ENCODE measurements around the gene IGFBP3. TPM values are rescaled to one million over a fixed set of nuclear protein-coding genes. Genes with fewer than 3 reads are reported as not detected.
"Not testable (repeated sequence)": the region's sequence is repeated elsewhere in the genome, so short reads cannot be mapped to it uniquely, and the experiment has no call there.

IGFBP3 gene
- total RNA-seq: 10 to 100 TPM; 30.9 to 38.0 TPM
- long read RNA-seq, transcript IGFBP3-201 (5 exons, 2,262 nt): major isoform, 11 of 18 reads
- long read RNA-seq, partial matches to known transcripts: 1 of 18 reads
- long read RNA-seq, other reads (novel, unspliced or antisense): 6 of 18 reads

GRCh38 chr7:45920502-45921380, at the start of gene IGFBP3:
TSS of gene IGFBP3 (minus strand) at chr7:45921272. CDS start at chr7:45921140, 132 bp downstream.
- intact Hi-C loops (cut with DNase I, micrococcal nuclease): loop anchor here (5.0 to 10.0 kb wide), 4 partner anchors 424 to 1262 kb away; no protein-coding TSS in a partner anchor
- ATAC-seq (peak; percentile 83), DNase-seq (peak in 1 of 2 donors; percentile 35)

GRCh38 chr7:45970454-45970853, 49.4 kb upstream of the IGFBP3 start:
- no peak for DNase-seq
- ATAC-seq: no peak
- intact Hi-C loops (cut with DNase I, micrococcal nuclease): no loop called here

DNA sequence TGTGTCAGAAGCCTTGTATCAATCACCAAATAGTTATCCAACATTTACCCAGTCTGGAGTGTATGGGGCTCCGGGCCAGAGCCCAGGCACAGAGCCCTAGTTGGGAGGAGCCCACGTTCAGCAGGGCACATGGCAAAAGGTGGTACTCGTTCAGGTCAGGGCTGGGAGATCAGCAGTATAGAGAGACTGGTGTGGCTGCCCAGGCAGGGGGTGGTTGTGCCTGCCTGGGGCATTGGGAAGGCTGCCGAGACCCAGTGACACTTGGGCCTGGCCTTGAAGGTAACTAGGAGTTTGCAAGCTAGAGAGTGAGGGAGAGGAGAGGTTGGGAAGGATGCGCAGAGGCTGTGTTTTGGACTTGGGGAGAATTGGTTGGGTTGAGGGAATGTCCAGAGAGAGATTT, 48.9 kb upstream of the IGFBP3 start:
- DNase-seq: no peak
- no peak for ATAC-seq
- intact Hi-C loops (cut with DNase I, micrococcal nuclease): no loop called here

DNA sequence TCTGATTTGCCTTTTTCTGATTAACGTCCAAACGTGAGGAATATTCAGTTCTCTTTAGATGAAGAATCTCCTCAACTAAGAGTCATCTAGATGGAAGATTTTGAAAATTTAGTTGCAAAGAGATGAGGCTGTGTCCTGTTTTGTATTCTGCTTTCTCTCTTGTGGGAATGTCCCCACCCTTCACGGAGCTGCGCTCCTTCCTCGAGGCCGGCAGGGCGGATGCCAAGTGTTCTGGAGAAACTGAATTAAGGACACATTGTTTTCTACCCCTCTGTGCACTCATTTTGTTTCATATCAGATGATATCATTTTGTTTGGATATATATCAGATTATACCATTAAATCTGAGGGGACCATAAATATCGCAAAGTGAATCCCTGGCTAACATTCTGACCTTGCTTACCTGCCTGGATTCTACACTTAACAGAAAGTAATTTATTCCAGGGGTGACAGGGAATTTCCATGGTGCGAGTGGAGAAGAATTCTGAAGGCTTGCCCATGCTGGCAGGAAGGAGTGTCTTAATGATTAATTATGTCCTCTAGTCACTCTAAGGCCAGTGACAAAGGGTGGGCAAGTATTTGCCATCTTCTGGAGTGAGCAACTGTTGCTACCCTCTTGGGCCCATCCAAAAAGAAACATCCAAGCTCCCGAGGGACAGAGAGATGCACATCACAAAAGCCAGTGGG, 47.9 kb upstream of the IGFBP3 start:
- ATAC-seq (no peak), DNase-seq (no peak)
- intact Hi-C loops (cut with DNase I, micrococcal nuclease): no loop called here

GRCh38 chr7:45968312-45968711, 47.2 kb upstream of the IGFBP3 start:
- DNase-seq (no peak), ATAC-seq (no peak)
- intact Hi-C loops (cut with DNase I, micrococcal nuclease): no loop called here

DNA sequence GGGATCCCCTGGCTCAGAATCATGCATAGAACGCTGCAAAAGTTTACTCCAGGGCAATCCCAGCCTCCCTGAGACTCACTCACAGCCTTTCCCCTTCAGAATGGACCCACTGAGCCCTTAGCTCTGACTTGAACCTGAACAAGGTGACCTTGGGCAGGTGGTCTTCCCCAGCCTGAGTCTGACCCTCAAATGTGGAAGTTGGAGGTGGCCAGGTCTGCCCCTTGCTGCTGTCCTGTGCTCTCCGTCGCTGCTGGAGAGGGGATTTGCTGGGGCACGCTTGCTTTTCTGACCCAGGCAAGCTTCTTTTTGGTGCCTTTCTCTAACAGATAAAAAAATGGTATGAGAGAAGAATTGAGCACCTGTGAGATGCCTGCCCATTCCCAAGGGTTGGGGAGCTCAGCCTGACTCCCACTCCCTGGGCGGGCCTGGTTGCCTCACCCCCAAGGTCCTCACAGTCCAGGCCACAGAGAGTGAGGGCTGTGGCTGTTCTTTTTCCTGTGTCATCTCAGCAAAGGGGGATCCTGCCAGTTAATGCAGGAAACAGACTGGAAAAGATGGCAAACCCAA, 46.6 kb upstream of the IGFBP3 start:
- DNase-seq: no peak
- no peak for ATAC-seq
- intact Hi-C loops (cut with DNase I, micrococcal nuclease): no loop called here

DNA sequence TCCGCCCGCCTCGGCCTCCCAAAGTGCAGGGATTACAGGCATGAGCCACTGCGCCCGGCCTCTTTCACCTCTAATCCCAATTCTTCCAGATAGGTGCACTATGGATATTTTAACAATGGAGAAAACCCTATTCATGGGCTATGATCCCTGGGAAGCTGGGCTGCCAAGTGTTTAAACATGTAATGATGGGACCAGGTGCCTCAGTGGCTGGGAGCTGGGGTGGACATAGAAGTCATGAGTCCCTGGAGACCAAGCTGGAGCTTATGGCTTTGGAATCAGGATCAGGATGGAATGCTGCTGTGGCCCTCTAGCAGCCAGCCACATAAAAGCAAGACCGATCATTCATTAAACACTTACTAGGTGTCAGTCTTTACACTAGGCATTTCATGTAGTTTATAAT, 41.8 kb upstream of the IGFBP3 start:
- ATAC-seq: no peak
- intact Hi-C loops (cut with DNase I, micrococcal nuclease): no loop called here
- DNase-seq: no peak

GRCh38 chr7:45957721-45958120, 36.6 kb upstream of the IGFBP3 start:
- ATAC-seq (no peak), DNase-seq (no peak)
- intact Hi-C loops (cut with DNase I, micrococcal nuclease): no loop called here

DNA sequence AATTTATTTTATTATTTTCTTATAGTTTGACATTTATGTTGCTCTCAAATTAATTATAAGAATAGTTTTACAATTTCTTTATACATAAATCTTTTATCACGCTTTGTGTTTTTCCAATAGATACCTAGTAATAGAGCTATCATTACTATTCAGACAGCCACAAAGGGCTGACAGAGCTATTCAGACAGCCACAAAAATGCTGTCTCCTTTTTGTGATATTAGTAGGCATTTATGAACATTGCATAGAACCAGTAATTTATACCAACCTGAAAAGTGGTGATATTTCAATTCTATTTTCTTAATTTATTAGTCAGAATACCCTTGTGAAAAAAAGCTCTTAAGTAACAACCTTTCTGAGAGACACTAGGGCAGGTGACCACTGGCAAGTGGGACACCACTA, 34.2 kb upstream of the IGFBP3 start:
- ATAC-seq: no peak
- intact Hi-C loops (cut with DNase I, micrococcal nuclease): no loop called here
- DNase-seq: no peak

DNA sequence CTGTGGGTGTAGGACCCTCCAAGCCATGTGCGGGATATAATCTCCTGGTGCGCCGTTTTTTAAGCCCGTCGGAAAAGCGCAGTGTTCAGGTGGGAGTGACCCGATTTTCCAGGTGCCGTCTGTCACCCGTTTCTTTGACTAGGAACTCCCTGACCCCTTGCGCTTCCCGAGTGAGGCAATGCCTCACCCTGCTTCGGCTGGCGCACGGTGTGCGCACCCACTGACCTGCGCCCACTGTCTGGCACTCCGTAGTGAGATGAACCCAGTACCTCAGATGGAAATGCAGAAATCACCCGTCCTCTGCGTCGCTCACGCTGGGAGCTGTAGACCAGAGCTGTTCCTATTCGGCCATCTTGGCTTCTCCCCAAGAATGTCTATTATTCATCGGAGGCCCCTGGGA, 32.0 kb upstream of the IGFBP3 start:
- DNase-seq; intact Hi-C loops (cut with DNase I, micrococcal nuclease); ATAC-seq: not testable (repeated sequence)

DNA sequence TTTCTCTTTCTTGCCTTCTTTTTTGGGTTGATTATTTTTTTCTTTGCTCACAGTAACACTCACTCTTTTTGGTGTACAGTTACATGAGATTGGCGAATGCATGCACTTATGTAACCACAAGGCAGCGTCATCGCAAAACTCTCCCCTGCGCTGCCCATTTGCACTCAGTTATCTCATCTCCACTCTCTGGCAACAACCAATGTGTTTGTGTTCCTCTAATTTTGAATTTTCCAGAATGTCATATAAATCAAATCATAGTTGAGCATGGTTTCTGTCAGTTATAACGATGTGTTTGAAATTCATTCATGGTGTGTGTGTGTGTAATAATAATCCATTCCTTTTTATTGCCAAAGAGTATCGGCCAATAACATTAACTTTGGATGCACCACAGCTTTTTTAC, 23.0 kb upstream of the IGFBP3 start:
- intact Hi-C loops (cut with DNase I, micrococcal nuclease): no loop called here
- ATAC-seq: no peak

DNA sequence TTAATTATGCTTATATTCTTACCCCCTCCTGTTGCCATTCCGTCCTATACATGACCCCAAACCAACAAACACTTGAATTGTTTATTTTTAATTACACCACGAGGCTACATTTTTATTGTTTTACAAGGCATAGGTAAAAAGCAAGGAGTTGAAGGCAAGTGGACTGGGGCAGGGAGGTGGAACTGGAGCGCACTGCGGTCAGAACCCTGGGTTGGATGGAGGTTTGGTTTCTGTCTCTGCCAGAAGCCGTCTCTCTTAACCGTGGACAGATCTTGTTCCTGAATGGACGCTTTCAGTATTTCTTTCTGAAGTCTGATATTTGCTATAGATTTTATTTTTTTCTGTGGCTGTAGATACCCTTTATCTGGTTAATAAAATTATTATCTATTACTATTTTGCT, 19.9 kb upstream of the IGFBP3 start:
- intact Hi-C loops (cut with DNase I, micrococcal nuclease): no loop called here
- DNase-seq (no peak), ATAC-seq (no peak)

More for the DNA sequence above, 23.0 kb upstream of the IGFBP3 start:
- DNase-seq: no peak

GRCh38 chr7:45940237-45940781, 19.2 kb upstream of the IGFBP3 start:
- intact Hi-C loops (cut with DNase I, micrococcal nuclease); ATAC-seq; DNase-seq: not testable (repeated sequence)

DNA sequence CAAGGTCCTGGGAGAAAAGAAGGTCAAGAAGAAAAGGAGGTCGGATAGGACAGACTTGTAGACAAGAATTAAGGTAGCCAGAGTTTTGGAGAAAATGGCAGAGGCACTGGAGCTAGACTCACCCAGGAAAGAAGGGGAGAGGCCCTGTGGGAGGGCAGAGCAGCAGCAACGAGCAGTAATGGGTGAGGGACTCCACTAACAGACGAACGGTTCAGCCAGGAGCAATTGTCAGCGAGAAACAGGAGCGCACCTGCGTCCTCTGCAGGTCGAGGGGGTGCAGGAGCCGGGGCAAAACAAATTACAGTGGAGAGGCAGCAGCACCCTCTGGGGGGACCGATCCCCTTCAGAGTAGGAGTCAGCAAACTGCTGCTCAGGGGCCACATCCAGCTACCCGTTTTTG, 18.5 kb upstream of the IGFBP3 start:
- DNase-seq: no peak
- intact Hi-C loops (cut with DNase I, micrococcal nuclease): no loop called here
- ATAC-seq: no peak

DNA sequence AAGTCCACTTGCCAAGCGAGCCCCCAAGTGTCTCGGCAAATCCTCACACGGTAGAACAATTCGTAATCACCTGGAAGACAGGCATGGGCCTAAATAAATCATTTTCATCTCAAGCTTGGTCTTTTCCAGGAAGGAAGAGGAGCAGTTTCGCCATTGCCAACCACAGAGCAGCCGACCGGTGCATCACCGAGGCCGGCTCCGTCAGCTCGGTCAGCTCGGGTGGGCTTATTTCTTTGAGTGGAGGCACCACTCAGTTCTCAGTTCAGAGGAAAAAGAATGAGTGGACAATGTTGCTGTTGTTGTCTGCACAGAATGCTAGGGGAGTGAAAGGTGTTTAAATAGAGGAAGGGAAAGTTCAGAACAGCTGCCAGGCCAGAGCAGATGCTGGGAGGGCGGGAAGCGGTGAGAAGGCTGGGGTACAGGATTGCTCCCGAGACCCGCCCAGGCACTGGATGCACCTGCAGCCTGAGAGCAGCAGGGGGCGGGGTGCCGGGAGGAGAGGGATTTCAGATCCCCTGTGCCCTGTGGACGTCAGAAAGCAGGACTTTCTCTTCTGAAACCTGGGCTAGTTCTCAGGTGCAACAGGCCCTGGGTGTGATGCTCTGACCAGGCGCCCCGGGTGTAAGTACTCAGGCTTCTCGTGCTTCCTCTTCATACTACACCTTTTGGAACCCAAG, 17.7 kb upstream of the IGFBP3 start:
- DNase-seq: no peak
- intact Hi-C loops (cut with DNase I, micrococcal nuclease): no loop called here
- ATAC-seq: no peak

DNA sequence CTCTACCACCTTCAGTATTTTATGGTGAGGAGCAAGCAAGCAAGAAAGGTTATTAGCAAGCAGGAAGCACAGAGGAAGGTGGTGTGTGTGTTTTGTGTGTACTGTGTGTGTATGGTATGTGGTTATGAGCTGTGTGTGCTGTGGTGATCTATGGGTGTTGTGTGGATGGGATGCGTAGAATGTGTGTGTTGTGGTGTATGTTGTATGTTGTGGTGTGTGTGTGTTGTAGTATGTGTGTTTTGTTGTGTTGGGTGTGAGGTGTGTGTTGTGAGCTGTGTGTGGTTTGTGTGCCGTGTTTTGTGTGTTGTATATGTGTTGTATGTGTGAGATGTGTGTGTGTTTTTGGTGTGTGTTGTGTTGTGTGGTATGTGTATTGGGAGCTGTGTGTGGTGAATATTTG, 16.8 kb upstream of the IGFBP3 start:
- ATAC-seq: no peak
- no peak for DNase-seq
- intact Hi-C loops (cut with DNase I, micrococcal nuclease): no loop called here

GRCh38 chr7:45937301-45937700, 16.2 kb upstream of the IGFBP3 start:
- intact Hi-C loops (cut with DNase I, micrococcal nuclease): no loop called here

GRCh38 chr7:45930967-45931366, 9.9 kb upstream of the IGFBP3 start:
- intact Hi-C loops (cut with DNase I, micrococcal nuclease): no loop called here
- no peak for DNase-seq
- no peak for ATAC-seq

More at GRCh38 chr7:45937301-45937700, 16.2 kb upstream of the IGFBP3 start:
- no peak for DNase-seq
- ATAC-seq: no peak

DNA sequence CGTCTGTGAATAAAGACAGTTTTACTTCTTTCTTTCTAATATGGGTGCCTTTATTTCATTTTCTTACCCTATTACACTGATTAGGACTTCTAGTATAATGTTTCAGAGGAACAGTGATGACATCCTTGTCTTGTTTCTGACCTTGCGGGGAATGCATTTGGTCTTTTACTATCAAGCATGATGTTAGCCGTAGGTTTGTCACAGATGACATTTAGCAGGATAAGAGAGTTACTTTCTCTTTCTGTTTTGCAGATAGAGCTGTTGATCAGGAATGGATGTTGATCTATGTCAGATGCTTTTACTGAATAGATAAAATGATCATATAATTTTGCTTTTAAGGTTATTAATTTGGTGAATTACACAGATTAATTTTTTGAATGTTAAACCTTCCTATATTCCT, 6.6 kb upstream of the IGFBP3 start:
- intact Hi-C loops (cut with DNase I, micrococcal nuclease): loop anchor here (10.0 kb wide), 2 partner anchors 417 to 1167 kb away; no protein-coding TSS in a partner anchor
- ATAC-seq: no peak
- DNase-seq: no peak
